ENCODE measurements around the gene MOV10L1.

- TF ChIP-seq CTCF (conservative IDR thresholded peaks at IDR 0.05; ENCODE audit: low read depth, low read length) = no peak
- no peak for TF ChIP-seq EZH2phosphoT487 (IDR thresholded peaks at IDR 0.05; ENCODE audit: borderline replicate concordance, low read length)
Measured at GRCh38 chr22:50211147-50211546, 121.3 kb downstream of the MOV10L1 start.
